HL-60/S4 treated with phorbol 12-myristate 13-acetate at 8.2 ng/mL for 4 days and 3 days (cell line): ENCODE results near the gene WDR37.

Experiments
- in situ Hi-C: fragments of 300-500 bp; cut with MboI; formaldehyde crosslinking; loops from 2 replicates; pipeline ENCODE4 v1.15.0; 2022; ENCODE audit warnings: low sequenced_read_pairs

The WDR37 gene

GRCh38 chr10:1166101-1166827 lies 110.1 kb downstream of the WDR37 start:
- in situ Hi-C loops: no loop called here

GRCh38 chr10:1166828-1167275 lies 110.7 kb downstream of the WDR37 start:
- in situ Hi-C loops: no loop called here

- in situ Hi-C loops: no loop called here
These were observed 112.6 kb downstream of the WDR37 start for GRCh38 chr10:1168763-1169162.

GRCh38 chr10:1169186-1169885 lies 113.2 kb downstream of the WDR37 start:
- in situ Hi-C loops: no loop called here

GRCh38 chr10:1169981-1170866 lies 114.0 kb downstream of the WDR37 start:
- in situ Hi-C loops: no loop called here

GRCh38 chr10:1170867-1171180 lies 114.6 kb downstream of the WDR37 start:
- in situ Hi-C loops: no loop called here

- in situ Hi-C loops: no loop called here
These were observed 115.0 kb downstream of the WDR37 start for GRCh38 chr10:1171182-1171581.

GRCh38 chr10:1171586-1171985 lies 115.4 kb downstream of the WDR37 start:
- in situ Hi-C loops: no loop called here

- in situ Hi-C loops: no loop called here
These were observed 116.2 kb downstream of the WDR37 start for GRCh38 chr10:1172256-1172984.

GRCh38 chr10:1173091-1173490 lies 116.9 kb downstream of the WDR37 start:
- in situ Hi-C loops: no loop called here

- in situ Hi-C loops: no loop called here
These were observed 117.8 kb downstream of the WDR37 start for GRCh38 chr10:1174022-1174421.

GRCh38 chr10:1175956-1176565 lies 119.9 kb downstream of the WDR37 start:
- in situ Hi-C loops: no loop called here

- in situ Hi-C loops: no loop called here
These were observed 121.8 kb downstream of the WDR37 start for GRCh38 chr10:1177936-1178335.

- in situ Hi-C loops: no loop called here
These were observed 122.3 kb downstream of the WDR37 start for GRCh38 chr10:1178506-1178905.

GRCh38 chr10:1179346-1180070 lies 123.3 kb downstream of the WDR37 start:
- in situ Hi-C loops: no loop called here

- in situ Hi-C loops: no loop called here
These were observed 124.0 kb downstream of the WDR37 start for GRCh38 chr10:1180071-1180730.

GRCh38 chr10:1180836-1181235 lies 124.7 kb downstream of the WDR37 start:
- in situ Hi-C loops: no loop called here
